Stimulated activated CD4-positive, alpha-beta T cell treated with anti-CD3 and anti-CD28 coated beads, Interleukin-2, amount 100 ng/mL, for 4 hours (primary cell): ENCODE results near the gene MX2.
"Not testable (repeated sequence)": the region's sequence is repeated elsewhere in the genome, so short reads cannot be mapped to it uniquely, and the experiment has no call there.

Experiments used
- DNase-seq: peaks from one replicate; pipeline ENCODE4 v3.0.0-alpha.2; 2020; ENCODE audit warnings: low read depth

Gene MX2

GRCh38 chr21:41342035-41342434, 19.8 kb upstream of the MX2 start:
- no peak for DNase-seq

- no peak for DNase-seq
These were observed 17.7 kb upstream of the MX2 start for GRCh38 chr21:41344146-41344545.

DNA sequence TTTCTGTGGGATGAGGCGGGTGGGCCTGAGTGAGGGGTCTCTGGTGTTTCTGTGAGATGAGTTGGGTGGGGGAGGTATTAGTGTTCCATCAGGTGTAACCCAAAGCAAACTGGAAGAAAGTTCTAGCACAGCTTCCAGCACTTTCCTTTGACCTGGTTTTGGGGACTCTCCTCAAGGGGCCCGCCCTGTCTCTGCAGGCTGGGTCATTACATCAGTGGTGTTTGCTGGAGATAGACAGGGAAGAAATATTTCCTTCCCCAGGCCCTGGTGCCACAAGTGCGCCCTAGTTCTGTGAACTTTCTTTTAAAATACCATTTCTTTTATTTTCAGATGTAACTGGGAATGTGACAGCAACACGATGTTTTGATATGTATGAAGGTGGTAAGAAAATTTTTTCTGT, 16.5 kb upstream of the MX2 start:
- no peak for DNase-seq

DNA sequence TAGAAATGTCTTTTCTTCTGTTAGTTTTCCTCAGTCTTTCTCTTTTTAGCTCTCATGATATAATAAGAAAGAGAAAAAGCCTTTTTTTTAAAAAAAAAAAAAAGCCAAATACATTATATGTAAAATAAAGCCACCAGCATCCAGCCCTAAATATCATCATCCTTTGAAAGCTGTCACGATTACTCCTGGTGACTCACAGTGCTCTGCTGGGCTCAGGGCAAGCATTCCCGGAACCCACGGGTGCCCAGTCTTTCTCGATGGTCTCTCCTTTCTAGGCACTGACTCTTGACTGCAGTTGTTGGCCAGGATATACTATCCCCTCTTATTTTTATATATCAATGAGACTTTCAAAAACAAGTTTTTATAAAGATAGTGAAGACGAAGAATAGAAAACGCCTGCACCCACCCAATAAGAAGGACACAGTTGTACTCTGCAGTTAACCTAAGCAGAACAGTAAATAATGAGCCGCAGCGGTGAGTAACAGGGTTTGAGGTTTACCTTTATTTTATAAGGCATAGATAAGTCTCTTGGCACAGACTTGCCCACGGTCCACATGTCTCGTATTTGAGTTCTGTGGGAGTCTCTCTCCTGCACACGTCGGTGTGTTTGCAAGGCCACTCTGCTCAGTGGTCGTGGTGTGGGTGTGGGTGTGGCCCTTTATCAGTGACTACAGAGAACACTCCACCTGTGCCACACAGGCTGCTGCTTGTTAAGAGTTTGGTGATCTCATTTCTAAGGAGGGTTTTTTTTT, 15.7 kb upstream of the MX2 start:
- DNase-seq, result no peak

GRCh38 chr21:41346758-41347157, 15.1 kb upstream of the MX2 start:
- DNase-seq, result no peak

GRCh38 chr21:41348434-41348833, 13.4 kb upstream of the MX2 start:
- no peak for DNase-seq

GRCh38 chr21:41349126-41349525, 12.7 kb upstream of the MX2 start:
- no peak for DNase-seq

- no peak for DNase-seq
These were observed 12.0 kb upstream of the MX2 start for GRCh38 chr21:41349619-41350390.

DNA sequence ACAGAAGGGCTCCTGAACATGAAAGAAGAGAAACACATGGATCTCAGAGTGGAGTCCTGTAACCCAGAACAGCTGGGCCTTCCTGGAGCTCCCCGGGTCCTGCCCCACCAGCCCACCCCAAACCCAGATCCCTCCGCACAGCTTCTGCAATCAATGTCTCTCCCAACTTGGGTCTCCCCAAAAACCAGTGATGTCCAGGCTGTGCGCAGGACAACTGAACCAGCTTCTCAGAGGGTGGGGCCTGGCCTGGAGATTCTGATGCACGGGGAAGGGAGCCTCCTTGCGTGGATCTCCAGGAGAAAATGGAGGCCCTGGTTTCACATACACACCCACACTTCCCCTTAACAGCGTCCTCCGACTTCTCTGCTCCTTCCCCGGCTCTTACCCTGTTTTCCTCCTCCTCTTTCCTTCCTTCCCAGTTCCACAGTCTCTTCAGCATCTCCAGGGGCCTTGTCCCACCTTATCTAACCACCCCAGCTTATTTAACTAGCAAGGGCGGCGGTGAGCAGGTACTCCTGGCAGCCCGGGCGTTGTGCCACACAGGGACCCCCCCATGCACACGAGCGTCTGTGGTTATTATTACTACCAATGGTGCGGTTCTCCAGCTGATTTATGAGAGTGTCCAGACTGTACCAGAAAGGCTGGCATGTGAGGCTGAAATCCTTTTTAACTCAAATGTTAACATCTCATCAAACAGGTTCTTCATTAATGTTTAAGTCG, 11.2 kb upstream of the MX2 start:
- no peak for DNase-seq

- no peak for DNase-seq
These were observed 4.3 kb upstream of the MX2 start for GRCh38 chr21:41357546-41357945.

DNA sequence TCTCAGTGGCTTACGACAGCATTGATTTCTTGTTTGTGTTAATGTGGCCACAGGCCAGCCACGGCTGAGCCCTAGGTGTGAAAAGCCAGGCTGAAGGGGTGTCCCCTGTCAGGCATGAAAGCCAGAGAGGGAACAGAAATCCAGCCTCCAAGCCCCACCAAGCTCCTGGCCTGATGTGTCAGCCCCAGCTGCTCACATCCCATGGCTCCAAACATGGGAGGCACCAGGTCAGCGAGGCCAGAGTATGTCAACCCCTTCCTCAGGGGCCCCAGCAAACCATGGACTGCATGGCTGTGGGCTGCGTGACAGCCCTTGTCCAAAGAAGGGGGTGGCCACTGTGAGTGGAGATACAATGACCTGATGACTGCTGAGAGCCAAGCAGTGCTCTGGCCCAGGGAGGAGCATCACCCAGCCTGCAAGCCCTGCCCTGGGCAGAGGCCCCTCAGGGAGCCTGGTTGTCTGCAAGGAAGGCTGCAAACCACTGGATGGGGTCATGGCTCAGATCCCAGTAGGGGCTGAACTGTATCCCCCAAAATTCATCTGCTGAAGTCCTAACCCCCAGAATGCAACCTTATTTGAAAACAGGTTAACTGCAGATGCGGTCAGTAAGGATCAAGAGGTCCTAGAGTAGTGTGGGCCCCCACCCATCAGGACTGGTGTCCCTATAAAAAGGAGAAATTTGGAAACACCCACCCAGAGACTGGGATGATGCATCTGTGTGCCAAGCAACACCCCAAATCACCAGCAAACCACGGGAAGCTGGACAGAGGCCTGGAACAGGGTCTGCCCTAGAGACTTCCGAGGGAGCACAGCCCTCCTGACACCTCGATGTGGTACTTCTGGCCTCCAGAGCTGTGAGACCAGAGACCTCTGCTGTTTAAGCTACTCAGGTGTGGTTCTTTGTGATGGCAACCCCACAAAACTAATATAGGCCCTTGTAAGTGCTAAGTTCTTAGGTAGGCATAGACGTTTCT, 3.3 kb upstream of the MX2 start:
- no peak for DNase-seq

GRCh38 chr21:41359286-41359685, 2.5 kb upstream of the MX2 start:
- DNase-seq, result no peak

GRCh38 chr21:41359754-41360071, 2.1 kb upstream of the MX2 start:
- DNase-seq, result not testable (repeated sequence)

DNA sequence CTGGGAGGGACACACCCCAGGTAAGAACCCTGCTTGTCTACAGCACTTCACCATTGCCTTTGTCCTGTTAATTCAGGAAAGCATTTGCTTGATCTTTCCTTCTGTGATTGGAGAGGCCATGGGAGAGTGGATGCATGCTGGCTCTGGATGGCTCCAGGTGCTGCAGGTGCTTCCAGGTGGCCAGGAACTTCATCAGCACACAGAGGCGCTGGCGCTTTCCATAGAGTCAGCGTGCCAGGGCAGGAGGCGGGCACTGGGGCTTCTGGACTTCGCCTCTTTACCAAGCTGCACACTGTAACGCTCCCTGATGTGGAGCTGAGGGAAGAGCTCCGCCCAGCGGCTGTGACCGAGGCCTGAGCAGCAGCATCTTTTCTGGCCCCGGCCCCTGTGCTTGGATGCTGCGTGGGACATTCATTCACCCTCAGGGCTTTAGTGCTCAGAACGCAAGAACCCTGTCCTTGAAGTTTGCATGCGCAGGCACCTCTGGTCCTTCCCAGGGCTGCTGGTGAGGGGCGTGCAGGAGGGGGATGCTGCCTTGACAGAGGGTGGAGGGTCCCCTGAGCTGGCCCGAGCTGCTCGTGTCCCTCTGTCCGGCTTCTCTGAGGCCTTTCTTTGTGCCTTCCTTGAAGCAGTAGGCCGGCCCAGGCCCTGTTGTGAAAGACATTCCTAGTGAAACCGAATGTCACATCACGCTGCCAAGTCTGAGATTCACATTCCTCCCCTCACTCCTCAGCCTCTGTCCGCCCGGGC, 1.6 kb upstream of the MX2 start:
- no peak for DNase-seq

DNA sequence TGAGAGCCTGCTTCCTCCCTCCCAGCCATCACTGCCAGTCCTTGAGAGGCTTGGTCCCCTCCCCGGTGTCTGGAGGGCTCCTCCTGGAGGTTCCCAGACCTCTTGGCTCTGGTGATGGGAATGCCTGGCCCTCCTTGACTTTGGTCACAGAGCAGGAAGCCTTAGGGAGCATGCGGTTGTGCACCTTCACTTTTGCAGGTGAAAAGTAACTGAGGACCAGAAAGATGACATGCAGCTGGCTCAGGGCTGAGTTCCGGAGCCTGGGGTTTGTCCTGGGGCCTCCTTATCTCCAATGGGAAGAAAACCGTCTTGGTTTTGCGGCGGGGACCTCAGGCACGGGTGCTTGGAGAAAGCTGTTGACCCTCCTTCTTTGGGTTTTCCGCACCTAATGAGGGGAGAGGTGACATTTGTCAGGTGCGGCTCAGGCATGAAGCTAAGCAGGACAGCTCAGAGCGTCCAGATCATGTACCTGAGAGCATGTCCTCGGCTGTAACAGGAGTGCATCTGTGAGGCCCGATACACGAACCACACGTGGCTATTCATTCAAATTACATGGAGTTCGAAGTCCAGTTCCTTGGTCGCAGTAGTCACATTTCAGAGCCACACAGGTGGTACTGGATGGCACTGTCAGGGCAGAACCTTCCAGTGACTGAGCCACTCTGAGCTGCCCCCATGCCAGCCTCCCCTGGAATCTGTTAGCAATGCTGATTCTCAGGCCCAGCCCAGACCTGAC, 608 bp upstream of the MX2 start:
- DNase-seq, result no peak

DNA sequence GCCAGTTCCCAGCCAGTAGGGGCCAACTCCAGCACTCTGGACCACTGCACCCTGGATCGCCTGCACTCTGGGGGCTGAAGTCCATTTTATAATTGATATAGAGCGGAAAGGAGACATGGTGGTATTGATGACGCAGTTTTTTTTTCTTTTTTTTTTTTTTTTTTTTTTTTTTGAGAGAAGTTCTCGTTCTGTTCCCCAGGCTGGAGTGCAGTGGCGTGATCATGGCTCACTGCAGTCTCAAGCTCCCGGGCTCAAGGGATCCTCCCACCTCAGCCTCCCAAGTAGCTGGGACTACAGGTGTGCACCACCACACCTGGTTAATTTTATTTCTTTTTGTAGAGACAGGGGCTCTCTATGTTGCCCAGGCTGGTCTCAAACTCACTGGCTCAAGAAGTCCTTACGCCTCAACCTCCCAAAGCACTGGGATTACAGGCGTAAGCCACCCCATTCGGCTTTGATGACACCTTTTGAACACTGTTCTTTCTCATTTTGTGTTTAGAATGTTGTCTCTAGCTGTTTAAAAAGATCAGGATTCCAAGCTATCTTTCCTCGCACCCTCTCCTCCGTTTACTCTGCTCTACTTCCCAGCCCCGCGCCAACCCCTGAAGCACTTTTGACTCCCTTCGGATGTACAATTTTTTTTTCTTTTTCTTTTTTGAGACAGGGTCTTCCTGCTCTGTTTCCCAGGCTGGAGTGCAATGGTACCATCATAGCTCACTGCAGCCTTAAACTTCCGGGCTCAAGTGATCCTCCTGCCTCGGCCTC, 960 bp downstream of the MX2 start:
- no peak for DNase-seq

DNA sequence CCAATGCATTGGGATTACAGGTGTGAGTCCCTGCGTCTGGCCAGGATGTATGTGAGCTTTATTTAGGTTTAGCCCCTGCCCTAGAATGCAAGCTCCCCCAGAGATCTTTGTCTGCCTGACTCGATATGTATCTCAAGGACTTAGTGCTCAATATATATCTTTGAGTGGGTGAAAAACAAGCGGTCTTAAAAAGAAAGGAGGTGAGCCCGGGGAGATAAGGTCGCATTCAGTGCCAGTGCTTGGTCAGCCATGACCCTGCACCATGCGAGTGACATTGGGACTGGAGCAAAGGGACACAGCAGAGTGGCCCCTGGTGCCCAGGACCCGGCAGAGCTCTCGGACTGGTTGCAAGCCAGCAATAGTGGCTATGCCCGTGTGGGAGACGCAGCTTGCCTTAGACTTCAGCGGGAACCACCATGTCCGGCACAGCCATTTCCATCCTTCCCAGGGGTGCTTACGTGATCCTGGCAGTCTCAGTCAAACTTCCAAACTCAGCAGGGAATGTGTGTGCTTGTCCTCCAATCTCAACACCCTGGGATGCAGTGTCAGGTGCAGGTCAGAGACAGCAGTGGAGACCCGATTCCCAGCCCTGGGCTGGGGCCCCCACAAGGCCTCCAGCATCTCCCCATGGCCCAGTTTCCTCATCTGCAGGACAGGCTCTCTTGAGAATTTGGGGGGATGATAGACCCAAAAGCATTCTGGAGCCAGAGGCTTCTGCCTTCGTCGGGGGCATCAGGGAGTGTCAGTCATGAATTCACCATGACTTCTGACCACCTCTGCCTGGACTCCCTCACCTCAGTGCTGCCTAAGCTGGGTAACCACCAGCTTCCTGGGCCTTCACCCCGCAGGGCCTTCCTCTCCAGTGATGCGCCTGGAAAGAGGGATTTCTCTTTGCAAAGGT, 1.8 kb downstream of the MX2 start:
- no peak for DNase-seq

- no peak for DNase-seq
These were observed 2.5 kb downstream of the MX2 start for GRCh38 chr21:41364308-41364707.
